ENCODE results near the gene S100A2. TPM values are rescaled to one million over a fixed set of nuclear protein-coding genes. Genes with fewer than 3 reads are reported as not detected.

S100A2 gene
- total and polyA plus RNA-seq, 2 donors (not counting 3 experiments of a cell fraction or from before 2014, with no cell fraction given) = 4.0 to 4.3 TPM

GRCh38 chr1:153615406-153615805 lies 49.8 kb upstream of the S100A2 start:
- H3K36me3 ChIP-seq (ENCODE audit: control insufficient read depth in 2 of 2, extremely low read depth in 1 of 2, insufficient read depth in 2 of 2, low read length in 2 of 2) = peaks cover 0 to 6% of the 10 kb centered on the region in 2 experiments
- intact Hi-C loops (cut with micrococcal nuclease) = no loop called here
- H3K9me1 ChIP-seq (replicated peaks; ENCODE audit: control insufficient read depth, extremely low read depth, insufficient read depth, low read length) = no peaks in the 10 kb centered on the region
- H3K9ac ChIP-seq (replicated peaks; ENCODE audit: extremely low read depth, insufficient read depth, low read length) = no peak overlapping the region
- H3K9me3 ChIP-seq (replicated peaks; ENCODE audit: control insufficient read depth, insufficient read depth, low read length) = no peaks in the 10 kb centered on the region
- H4K20me1 ChIP-seq (replicated peaks; ENCODE audit: control insufficient read depth, extremely low read depth, insufficient read depth, low read length) = no peaks in the 10 kb centered on the region
- no peak overlapping the region for H3K4me2 ChIP-seq (ENCODE audit: insufficient read depth, low read length)
- H3K27me3 ChIP-seq (ENCODE audit: control insufficient read depth in 2 of 2, insufficient read depth in 2 of 2, low read length in 2 of 2) = no peaks in the 10 kb centered on the region
- no peak overlapping the region for H2AFZ ChIP-seq (ENCODE audit: low read depth, low read length)
- no peak for FAIRE-seq
- no peak for DNase-seq (ENCODE audit: low read depth, low spot score)
- dilution Hi-C loops (cut with MboI; ENCODE audit: extremely low pct_ligation_motif_present, low sequenced_read_pairs) = no loop called here
- peaks cover 7% of the 10 kb centered on the region for H3K4me1 ChIP-seq (ENCODE audit: control insufficient read depth, extremely low read depth, insufficient read depth, low read length)
- no peak overlapping the region for H3K4me3 ChIP-seq (replicated peaks in 1 of 3; ENCODE audit: insufficient read depth in 1 of 3, low read depth in 1 of 3, low read length in 3 of 3)
- no peak for TF ChIP-seq CTCF (IDR thresholded peaks at IDR 0.05; ENCODE audit: extremely low read depth in 1 of 2, insufficient read depth in 1 of 2, low read depth in 1 of 2, low read length in 2 of 2)
- TF ChIP-seq POLR2AphosphoS5 (IDR thresholded peaks at IDR 0.05; ENCODE audit: insufficient read depth, low read depth, low read length) = no peak
- no peak for TF ChIP-seq JUN (IDR thresholded peaks at IDR 0.05; ENCODE audit: borderline replicate concordance, insufficient read depth, insufficient read length, low read depth)
- no peak for TF ChIP-seq POLR2A (IDR thresholded peaks at IDR 0.05; ENCODE audit: low read depth, low read length)
- no peak for TF ChIP-seq EZH2 (IDR thresholded peaks at IDR 0.05; ENCODE audit: borderline replicate concordance, low read depth, low read length, severe bottlenecking)
- no peak for TF ChIP-seq FOS (IDR thresholded peaks at IDR 0.05; ENCODE audit: borderline replicate concordance, insufficient read depth, low read length)
- TF ChIP-seq MAX (IDR thresholded peaks at IDR 0.05; ENCODE audit: insufficient read depth, insufficient read length) = no peak
- TF ChIP-seq MYC (IDR thresholded peaks at IDR 0.05; ENCODE audit: low read depth, low read length) = no peak
- TF ChIP-seq GATA2 (IDR thresholded peaks at IDR 0.05; ENCODE audit: insufficient read depth, insufficient read length, low read depth, low read length) = no peak
- BruUV-seq (replicated peaks) = no TSS peak
- POLR2A ChIA-PET = interaction anchor here (0.6 to 4.9 kb wide), 3 partner anchors 10 to 19 kb away, joined by 3 to 27 read pairs (median 12); partner anchors contain the start of genes CHTOP and S100A13
- H3K79me2 ChIP-seq (ENCODE audit: control insufficient read depth, insufficient read depth, low read length) = peaks cover 22% of the 10 kb centered on the region
- H3K27ac ChIP-seq (ENCODE audit: insufficient read depth, low read depth, low read length) = no peak overlapping the region
- CTCF ChIA-PET = interaction anchor here (1.0 to 6.0 kb wide), 8 partner anchors 11 to 105 kb away, joined by 3 to 121 read pairs (median 8); partner anchors contain the start of genes S100A1 and S100A13
